ENCODE measurements around the gene AP3D1. TPM values are rescaled to one million over a fixed set of nuclear protein-coding genes. Genes with fewer than 3 reads are reported as not detected.

Gene AP3D1
- total RNA-seq, 3 donors from 2014 or later: 53.6 to 68.5 (median 54.0) TPM

GRCh38 chr19:2116507-2116906, 34.9 kb downstream of the AP3D1 start:
- no peaks in the 10 kb centered on the region for H3K4me1 ChIP-seq
- no peak overlapping the region for H3K27ac ChIP-seq
- H3K27me3 ChIP-seq: no peaks in the 10 kb centered on the region
- no peak overlapping the region for H3K4me3 ChIP-seq
- no peak for DNase-seq (ENCODE audit: low spot score in 2 of 2)
- H3K9me3 ChIP-seq: no peaks in the 10 kb centered on the region
- intact Hi-C loops (cut with DNase I; ENCODE audit: low total_unique reads): no loop called here
- H3K36me3 ChIP-seq: peaks cover 47% of the 10 kb centered on the region
- TF ChIP-seq POLR2AphosphoS5 (IDR thresholded peaks at IDR 0.05) (no peak), POLR2A (IDR thresholded peaks at IDR 0.05) (no peak), CTCF (IDR thresholded peaks at IDR 0.05) (no peak)

GRCh38 chr19:2115911-2116426, 35.4 kb downstream of the AP3D1 start:
- H3K27me3 ChIP-seq: no peaks in the 10 kb centered on the region
- intact Hi-C loops (cut with DNase I; ENCODE audit: low total_unique reads): no loop called here
- TF ChIP-seq POLR2A (IDR thresholded peaks at IDR 0.05): no peak
- no peak for TF ChIP-seq POLR2AphosphoS5 (IDR thresholded peaks at IDR 0.05)
- no peak for TF ChIP-seq CTCF (IDR thresholded peaks at IDR 0.05)
- no peak for DNase-seq (ENCODE audit: low spot score in 2 of 2)
- peaks cover 47% of the 10 kb centered on the region for H3K36me3 ChIP-seq
- H3K27ac ChIP-seq: no peak overlapping the region
- no peaks in the 10 kb centered on the region for H3K9me3 ChIP-seq
- no peak overlapping the region for H3K4me3 ChIP-seq
- H3K4me1 ChIP-seq: no peaks in the 10 kb centered on the region

GRCh38 chr19:2115324-2115723, 36.0 kb downstream of the AP3D1 start:
- intact Hi-C loops (cut with DNase I; ENCODE audit: low total_unique reads): no loop called here

GRCh38 chr19:2114821-2115220, 36.5 kb downstream of the AP3D1 start:
- no peaks in the 10 kb centered on the region for H3K27me3 ChIP-seq
- H3K27ac ChIP-seq: no peak overlapping the region
- TF ChIP-seq POLR2AphosphoS5 (IDR thresholded peaks at IDR 0.05): no peak
- DNase-seq (ENCODE audit: low spot score in 2 of 2): no peak
- H3K36me3 ChIP-seq: peaks cover 38% of the 10 kb centered on the region
- H3K4me1 ChIP-seq: no peaks in the 10 kb centered on the region
- intact Hi-C loops (cut with DNase I; ENCODE audit: low total_unique reads): no loop called here
- no peak overlapping the region for H3K4me3 ChIP-seq
- H3K9me3 ChIP-seq: no peaks in the 10 kb centered on the region

More at GRCh38 chr19:2115324-2115723, 36.0 kb downstream of the AP3D1 start:
- no peaks in the 10 kb centered on the region for H3K27me3 ChIP-seq
- H3K4me1 ChIP-seq: no peaks in the 10 kb centered on the region
- H3K4me3 ChIP-seq: no peak overlapping the region
- peaks cover 40% of the 10 kb centered on the region for H3K36me3 ChIP-seq
- TF ChIP-seq POLR2A (IDR thresholded peaks at IDR 0.05) (no peak), CTCF (IDR thresholded peaks at IDR 0.05) (no peak), POLR2AphosphoS5 (IDR thresholded peaks at IDR 0.05) (no peak)
- H3K9me3 ChIP-seq: no peaks in the 10 kb centered on the region
- H3K27ac ChIP-seq: no peak overlapping the region
- DNase-seq (ENCODE audit: low spot score in 2 of 2): no peak

- TF ChIP-seq POLR2AphosphoS5 (IDR thresholded peaks at IDR 0.05) (no peak), POLR2A (IDR thresholded peaks at IDR 0.05) (no peak), CTCF (IDR thresholded peaks at IDR 0.05) (no peak)
- Histone ChIP-seq H3K4me3 (no peak overlapping the region), H3K27me3 (no peaks in the 10 kb centered on the region), H3K9me3 (no peaks in the 10 kb centered on the region), H3K36me3 (peaks cover 38% of the 10 kb centered on the region), H3K27ac (no peak overlapping the region), H3K4me1 (no peaks in the 10 kb centered on the region)
- intact Hi-C loops (cut with DNase I; ENCODE audit: low total_unique reads): no loop called here
- DNase-seq (ENCODE audit: low spot score in 2 of 2): no peak
Observed at GRCh38 chr19:2114218-2114617, 37.1 kb downstream of the AP3D1 start.
